ENCODE measurements around the gene MDFI.
A peak's percentile ranks its signal among the peaks of the same experiment; 100 is the strongest.

The MDFI gene

DNA sequence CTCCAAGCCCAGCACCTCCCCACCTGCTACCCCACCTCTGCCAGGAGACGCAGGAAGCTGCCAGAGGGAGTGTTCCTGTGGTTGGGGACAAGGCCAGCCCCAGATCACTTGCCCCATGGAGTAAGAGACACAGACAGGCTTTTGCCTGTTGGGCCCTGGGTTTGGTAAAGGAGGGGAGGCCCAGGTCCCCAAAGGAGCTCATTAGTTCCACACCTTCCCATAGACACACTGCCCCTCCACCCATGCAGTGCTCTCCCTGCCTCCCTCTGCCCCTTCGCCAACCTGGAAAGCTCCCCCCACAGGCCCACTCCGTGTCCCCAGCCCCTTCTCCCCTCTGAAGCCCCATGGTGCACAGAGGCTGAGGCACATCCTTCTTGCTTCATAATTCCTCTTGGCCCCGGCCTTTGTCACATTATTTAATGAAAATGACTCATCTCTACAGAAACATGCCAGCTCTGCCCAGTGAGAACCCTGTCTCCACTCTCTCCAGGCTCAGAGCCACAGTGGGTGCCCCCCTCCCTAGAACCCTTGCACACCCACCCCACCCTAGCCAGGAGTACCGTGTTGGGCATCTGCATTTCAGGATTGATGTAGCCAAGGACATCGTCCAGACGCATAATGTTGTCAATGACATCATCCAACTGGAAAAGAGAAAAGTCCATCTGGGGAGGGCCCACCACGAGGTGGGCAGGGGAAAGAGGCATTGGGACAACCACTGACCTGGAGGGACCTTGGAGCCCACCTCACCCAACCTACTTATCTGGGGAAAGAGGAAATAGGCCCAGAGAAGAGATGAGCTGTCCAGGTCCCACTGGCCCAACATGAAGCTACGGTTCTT lies 51.1 kb downstream of the MDFI start:
- DNase-seq, result no peak

DNA sequence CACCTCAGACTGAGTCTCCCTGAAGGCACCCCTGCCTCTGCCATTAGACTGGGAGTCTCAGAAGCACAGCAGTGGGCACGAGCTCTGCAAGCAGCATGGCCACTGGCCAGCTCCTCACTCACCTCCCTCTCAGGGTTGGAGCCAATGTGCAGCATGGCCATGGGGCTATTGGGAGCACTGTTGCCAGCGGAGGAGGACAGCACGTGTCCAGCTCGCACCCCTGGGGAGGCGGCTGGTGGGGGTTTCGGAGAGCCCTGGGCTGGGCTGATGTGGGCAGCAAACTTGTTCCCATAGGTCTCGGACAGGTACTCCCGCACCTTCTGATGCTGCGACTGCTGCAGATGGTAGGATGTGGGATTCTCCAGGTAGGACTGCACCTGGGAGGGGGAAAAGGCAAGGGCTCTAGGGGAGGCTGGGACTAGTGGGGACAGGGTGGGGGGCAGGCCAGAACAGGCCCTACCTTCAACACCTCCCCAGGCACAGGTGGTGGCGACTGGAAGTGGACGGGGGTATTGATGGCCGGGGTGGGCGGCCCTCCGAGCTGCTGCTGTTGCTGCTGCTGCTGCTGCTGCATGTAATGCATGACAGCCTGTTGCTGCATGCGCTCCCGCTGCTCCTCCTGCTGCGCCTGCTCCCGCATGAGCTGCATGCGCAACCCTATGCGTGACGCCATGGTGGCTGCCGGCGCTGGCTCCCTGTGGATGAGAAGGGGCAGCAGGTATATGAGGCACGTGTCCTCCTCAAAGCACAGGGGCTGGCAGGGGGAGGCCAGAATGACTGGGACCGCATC lies 52.5 kb downstream of the MDFI start:
- DNase-seq, result no peak

DNA sequence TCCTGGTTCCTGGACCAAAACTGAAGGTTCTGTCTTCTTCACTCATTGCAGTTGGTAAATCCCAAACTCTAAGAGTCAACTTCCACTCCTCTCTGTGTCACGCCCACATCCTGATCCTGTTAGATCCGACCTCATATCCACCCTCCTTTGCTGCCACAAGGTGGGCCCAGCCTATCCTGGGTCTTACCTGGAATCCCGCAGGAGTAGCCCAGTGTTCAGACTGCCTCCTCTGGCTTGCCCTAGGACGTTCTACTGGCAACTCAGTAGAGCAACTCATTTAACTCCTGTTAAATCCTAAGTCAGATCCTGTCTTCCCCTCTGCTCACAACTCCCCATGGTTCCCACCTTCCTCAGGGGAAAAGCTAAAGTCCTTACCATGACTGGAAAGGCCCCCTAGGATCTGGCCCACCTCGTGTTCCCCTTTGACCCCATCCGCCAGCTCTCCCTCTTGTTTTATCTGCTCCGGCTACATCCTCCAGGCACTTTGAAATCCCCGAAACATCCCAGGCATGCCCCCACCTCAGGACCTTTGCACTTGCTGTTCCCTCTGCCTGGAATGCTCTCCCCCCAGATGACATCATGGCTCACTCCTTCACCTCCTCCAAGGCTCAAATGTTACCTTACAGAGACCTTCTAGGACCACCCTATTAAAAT lies 53.3 kb downstream of the MDFI start:
- DNase-seq, result no peak

DNA sequence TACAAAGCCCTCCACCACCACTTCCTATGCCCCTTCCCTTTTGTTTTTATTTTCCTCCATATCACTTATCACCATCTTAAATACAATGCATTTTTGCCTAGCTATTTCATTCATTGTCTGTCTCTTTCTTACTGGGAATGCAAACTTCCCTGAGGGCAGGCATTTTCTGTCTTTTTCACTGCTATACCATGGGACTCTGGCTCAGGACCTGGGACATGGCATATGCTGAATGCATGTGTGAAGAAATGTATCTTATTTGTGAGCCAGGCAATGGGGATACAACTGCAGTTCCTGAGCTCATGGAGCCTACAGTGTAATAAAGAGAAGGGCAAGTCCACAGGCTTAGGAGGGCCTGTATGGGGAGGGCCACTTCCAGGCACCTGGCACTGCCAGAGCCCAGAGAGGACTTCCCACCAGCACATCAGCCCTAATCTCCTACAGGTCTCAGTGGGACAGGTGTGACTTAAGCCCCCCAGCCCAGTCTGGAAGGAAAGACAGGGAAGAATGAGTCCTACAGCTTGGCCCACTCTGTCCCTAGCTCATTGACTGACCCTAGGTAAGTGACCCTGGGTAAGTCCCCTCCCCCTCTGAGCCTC lies 53.9 kb downstream of the MDFI start:
- DNase-seq, result no peak

DNA sequence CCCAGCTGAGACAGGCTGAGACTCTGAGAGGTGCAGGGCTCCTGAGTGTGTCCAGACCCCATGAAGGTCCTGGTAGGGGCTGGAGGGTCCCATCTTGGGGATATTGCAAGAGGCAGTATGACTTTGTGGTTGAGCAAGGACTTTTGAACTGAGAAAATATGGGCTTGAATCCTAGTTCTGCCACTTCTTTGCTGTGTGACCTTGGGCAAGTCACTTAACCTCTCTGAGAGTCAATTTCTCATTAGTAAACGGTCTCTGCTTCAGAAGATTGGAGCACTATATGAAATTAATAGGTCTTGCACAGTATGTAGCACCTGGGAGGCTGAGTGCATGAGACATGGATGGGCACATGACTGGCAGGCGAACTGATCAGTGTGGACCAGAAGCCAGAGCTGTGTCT lies 54.5 kb downstream of the MDFI start:
- DNase-seq, result no peak

DNA sequence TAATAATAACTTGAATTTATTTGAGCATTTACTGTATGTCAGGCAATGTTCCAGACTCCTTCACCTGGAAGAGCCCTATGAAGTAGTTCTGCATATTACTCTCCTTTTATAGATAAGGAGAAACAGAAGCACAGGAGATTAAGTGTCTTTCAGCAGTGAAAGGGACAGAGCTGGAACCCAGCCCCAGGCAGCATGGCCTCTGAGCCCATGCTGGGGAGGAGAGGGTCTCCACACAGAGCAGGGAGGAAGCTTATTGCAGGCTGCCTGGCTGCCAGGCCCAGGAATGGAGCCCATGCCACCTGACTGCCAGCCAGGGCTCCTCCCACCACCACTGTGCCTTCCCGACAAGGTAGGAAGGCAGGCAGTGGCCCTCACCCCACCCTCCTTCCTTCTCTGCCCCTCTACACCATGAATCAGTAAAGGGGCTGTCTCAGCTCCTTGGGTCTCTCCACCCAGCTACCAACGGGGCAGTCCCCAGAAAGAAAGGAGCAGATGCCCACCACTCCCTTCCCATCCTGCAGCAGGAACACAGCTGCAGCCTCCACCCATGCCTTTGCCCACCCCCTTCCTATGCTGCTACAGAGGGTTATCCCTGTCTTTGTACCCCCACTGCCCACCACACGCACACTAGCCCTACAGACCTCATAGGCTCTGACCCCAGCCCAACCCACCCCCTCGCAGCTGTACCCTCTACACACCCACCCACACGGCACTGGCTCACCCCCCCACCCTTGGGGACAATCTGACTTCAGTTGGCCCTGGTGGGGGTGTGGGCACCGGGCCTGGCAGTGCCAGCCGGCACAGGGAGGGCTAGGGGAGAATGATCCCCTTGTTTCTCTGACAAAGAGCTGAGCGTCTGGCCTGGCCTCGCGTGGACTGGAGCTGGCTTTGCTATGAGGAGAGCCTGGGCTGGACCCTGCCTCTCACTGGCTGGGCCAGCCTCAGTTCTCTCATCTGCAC lies 55.3 kb downstream of the MDFI start:
- DNase-seq, result no peak

DNA sequence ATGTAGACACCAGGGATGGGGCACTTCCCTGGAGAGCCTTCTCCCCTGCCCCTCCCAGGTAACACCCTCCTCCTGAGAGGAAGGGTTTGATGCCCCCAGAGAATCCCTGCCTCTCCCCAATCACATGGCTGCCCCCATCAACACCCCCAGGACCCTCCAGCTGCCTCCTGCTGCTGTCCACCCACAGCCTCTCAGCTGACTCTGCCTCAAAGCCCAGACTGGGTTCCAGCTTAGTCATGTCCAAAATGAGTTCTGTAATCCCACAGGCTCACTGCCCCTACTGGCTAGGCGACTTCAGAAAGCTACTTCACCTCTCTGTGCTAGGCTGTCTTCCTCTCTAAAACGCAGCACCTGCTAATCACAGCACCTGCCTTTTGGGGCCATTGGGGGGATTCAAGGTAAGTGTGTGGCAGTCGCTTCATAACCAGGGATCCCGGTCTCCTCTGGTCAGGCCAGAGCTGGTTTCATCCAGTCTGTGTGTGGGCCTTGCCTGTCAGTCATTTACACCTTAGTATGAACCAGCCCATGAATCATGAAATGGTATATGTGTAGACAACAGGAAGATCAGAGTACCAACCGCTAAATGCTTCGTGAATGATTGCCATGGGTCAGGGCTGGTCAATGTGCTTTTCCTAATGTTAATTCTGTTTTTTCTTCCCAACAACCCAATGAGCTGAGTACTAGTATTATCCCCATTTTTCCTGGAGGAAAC lies 56.7 kb downstream of the MDFI start:
- DNase-seq, result peak in 1 of 2 experiments; percentile 23

DNA sequence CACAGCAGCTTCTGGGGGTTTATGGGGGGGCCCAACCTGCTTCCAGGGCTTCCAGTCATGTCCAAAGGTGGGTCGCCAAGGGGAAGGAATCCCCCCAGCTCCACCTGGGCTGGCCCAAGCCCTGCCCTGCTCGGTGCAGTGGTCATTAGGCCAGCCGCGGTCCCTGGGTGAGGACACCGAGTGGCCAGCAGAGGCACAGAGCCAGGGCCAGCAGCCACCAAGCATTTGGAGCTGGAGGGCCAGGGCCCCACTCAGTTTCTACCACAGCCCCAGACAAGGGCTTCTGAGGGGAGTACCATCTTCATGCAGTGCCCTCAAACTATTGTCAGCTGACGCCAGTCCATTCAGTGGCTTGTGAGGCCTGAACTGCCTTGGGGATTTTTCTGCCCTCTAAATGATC lies 57.6 kb downstream of the MDFI start:
- DNase-seq, result peak in 1 of 2 experiments; percentile 13

DNA sequence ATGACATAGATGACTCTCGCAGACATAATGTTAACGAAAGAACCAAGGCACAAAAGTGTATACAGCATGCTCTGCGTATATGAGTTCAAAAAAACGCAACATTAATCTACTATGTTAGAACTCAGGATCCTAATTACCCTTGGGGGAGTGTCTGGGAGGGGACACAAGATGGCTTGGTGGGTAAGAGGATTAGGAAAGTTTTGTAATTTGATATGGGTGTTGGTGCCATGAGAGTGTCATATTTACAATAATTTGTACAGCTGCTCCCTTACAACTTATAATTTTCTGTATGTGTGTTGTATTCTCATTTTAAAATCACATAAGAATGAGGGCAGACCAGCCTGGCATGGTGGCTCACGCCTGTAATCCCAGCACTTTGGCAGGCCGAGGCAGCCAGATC lies 58.5 kb downstream of the MDFI start:
- peak; percentile 81 to 94 for DNase-seq

DNA sequence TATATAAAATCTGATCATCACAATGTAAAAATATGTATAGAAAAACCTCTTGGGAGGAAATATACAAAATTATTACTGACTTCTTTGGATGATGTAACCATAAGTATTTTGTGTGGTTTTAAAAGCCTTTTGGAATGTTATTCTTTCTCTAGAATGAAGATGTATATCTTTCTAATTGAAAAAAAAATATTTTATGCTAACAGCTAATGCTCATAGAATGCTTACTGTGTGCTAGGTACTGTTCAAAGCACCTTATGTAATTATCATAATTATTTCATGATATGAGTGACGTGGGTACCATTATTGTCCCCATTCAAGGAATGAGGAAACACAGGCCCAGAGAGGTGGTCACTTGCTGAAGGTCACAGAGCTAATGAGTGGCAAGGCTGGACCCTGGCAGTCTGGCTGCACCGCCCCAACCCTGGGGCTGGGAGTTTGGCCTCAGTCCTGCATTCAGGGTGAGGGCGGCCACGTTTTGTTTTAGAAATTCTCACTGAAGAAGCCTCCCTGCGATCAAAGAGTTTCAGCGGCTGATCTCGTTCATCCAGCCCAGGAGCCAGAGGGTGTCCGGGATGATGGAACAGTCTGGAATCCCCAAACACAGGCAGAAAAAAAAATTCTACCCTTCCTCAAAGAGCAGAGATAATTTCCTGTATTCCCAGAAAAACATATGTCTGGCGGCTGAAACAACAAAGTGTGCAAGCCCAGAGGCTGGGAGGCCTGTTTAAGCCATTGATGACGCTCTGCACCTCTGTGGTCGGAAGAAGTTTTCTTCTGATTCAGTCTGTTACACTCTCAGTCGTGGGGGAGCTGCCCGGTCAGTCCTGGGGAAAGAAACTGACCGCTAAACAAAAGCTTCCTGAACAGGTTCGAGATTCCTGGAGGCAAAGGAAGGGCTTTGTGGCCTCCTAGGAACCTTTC lies 59.9 kb downstream of the MDFI start:
- DNase-seq, result no peak

DNA sequence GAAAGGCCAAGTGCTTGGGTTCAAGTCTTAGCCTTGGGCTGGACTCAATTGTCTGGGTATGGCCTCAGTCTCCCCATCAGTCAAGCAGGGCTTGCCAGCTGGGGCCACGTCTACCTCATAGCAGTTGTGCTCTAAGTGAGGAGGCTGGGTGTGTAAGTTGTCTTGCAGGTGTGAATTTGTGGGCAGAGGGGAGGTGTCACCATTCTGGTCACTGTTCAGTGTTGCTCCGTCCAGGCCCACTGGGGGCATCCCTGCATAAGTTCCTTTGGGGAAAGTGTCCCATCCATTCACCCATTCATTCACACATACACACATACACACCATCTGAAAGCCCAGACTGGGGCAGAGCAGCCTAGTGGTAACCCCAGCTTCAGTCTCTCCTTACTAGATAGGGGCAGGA lies 60.8 kb downstream of the MDFI start:
- no peak for DNase-seq

DNA sequence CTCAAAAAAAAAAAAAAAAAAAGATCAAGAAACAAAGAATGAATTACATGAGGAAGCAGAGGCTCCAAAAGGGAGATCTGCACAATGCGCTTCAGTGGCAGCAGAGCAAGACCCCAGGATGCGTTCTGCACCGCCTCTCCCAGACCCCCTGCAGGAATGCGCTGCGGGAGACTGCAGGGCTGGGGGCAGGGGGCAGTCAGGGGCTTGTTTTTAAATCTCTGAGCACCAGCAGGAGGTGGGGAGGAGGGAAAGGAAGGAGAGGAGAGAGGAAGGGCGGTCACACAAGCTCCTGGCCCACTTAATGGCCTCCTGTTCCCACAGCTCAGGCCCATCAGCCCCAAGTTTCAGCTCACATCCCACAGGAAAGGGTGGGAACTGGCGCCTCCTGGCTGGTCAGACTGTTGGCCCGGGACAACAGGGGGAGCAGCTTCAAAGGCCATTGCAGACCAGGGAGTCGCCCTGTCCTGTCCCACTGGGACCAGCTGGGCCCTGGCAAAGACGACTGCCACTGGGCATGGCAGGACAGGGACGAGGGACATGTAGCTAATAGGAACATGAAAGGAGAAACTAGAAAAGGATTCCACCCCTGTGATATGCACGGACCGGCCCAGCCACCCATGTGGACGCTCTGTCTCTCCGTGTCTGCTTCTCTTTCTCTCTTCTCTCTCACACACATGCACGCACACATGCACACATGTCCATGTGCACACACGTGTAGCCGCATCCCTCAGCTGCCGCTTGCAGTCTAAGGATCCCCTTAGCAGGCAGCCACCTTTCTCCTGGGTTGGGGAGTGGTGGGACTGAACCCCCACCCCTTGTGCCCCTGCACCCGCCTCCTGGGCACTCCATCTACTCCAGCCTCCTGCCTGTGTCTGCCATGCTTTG lies 62.4 kb downstream of the MDFI start:
- DNase-seq, result no peak

DNA sequence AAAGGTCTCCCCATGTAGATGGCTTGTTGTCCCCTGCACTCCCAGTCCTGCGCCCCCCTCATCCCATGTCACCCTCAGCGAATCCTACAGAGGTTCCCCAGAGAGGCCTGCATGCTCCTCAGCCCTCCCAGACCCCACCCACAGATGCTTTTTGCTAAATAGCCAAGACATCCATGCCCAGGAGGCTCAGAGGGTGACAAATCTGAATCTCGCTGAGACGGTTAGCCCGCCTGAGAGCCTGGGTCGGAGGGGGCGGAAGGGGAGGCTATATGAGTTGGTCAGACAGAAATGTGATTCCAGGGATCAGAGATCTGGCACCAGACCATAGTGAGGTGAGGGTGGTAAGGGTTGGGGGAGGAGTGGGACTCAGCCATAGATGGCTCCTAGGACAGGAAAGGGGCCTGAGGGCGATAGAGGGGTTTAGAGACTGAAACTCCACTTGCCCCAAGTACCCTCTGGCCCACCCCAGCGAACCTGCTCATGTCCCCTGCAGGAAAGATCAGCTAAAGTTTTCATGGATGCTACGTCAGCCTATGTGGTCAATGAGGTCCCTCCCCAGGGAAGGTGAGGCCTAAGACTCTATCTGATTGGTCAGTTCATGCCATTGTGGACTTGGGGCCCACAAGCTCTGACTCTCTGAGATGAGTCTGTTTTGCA lies 63.9 kb downstream of the MDFI start:
- DNase-seq, result no peak

DNA sequence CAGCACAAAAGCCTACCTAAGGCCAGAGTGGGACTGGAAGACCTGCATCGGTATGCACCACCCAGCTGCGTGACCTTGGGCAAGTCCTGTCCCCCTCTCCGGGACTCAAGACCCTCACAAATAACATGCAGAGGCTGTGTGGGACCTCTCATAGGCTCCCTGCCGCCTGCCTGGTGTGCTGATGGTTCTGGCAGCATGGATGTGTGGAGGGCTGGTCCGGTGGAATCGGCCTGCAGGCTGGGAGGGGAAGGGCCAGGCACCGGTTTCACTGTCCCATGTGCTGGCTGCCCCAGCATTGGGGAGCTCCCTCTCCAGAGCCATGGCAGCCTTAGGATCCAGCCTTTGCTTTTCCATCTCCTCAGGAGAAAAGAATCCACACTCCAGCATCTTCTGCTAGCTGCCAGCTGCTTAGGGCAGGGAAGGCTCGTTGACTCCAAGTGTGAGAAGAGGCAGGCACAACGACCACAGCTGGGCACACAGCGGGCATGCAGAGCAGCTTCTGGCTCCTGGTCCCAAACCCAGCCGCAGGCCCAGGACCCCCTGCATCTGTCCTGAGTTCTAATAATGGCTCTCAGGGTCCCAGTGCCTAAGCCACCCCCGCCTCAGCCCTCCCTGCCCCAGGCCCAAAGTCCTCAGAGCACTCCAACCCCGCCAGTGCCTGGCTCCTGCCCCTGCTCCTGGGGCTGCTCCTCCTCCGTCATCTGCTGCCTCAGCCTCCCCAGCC lies 64.7 kb downstream of the MDFI start:
- no peak for DNase-seq

All from NCI-H524 (cell line).